ENCODE measurements around the gene TAB2.

Gene TAB2

GRCh38 chr6:149437212-149437611 lies 119.7 kb downstream of the TAB2 start:
- Mint-ChIP-seq H3K9me3 (no peaks in the 10 kb centered on the region), H3K36me3 (ENCODE audit: low read depth) (no peaks in the 10 kb centered on the region), H3K27ac (no peak overlapping the region), H3K4me3 (no peak overlapping the region), H3K27me3 (ENCODE audit: low read depth) (peaks cover 9% of the 10 kb centered on the region), H3K4me1 (peaks cover 28% of the 10 kb centered on the region)
- TF ChIP-seq, protein P1, sequence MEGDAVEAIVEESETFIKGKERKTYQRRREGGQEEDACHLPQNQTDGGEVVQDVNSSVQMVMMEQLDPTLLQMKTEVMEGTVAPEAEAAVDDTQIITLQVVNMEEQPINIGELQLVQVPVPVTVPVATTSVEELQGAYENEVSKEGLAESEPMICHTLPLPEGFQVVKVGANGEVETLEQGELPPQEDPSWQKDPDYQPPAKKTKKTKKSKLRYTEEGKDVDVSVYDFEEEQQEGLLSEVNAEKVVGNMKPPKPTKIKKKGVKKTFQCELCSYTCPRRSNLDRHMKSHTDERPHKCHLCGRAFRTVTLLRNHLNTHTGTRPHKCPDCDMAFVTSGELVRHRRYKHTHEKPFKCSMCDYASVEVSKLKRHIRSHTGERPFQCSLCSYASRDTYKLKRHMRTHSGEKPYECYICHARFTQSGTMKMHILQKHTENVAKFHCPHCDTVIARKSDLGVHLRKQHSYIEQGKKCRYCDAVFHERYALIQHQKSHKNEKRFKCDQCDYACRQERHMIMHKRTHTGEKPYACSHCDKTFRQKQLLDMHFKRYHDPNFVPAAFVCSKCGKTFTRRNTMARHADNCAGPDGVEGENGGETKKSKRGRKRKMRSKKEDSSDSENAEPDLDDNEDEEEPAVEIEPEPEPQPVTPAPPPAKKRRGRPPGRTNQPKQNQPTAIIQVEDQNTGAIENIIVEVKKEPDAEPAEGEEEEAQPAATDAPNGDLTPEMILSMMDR (IDR thresholded peaks at IDR 0.05; ENCODE audit: unreplicated experiment in 3 of 3), result no peak

- Mint-ChIP-seq H3K27me3 (ENCODE audit: low read depth) (peaks cover 21% of the 10 kb centered on the region), H3K4me3 (no peak overlapping the region), H3K36me3 (ENCODE audit: low read depth) (no peaks in the 10 kb centered on the region), H3K27ac (no peak overlapping the region), H3K4me1 (peaks cover 39% of the 10 kb centered on the region), H3K9me3 (no peaks in the 10 kb centered on the region)
- TF ChIP-seq, protein P1 (IDR thresholded peaks at IDR 0.05; ENCODE audit: unreplicated experiment in 3 of 3), result no peak
Observed at GRCh38 chr6:149438855-149439254, 121.3 kb downstream of the TAB2 start.

GRCh38 chr6:149439626-149440025 lies 122.1 kb downstream of the TAB2 start:
- H3K36me3 Mint-ChIP-seq (ENCODE audit: low read depth), result no peaks in the 10 kb centered on the region
- peak overlapping the region in 1 of 3 experiments; percentile 9 for H3K27ac Mint-ChIP-seq
- H3K9me3 Mint-ChIP-seq, result no peaks in the 10 kb centered on the region
- no peak overlapping the region for H3K4me3 Mint-ChIP-seq
- TF ChIP-seq, protein P1 (IDR thresholded peaks at IDR 0.05; ENCODE audit: unreplicated experiment in 3 of 3), result no peak
- peaks cover 39% of the 10 kb centered on the region for H3K4me1 Mint-ChIP-seq
- peaks cover 21% of the 10 kb centered on the region for H3K27me3 Mint-ChIP-seq (ENCODE audit: low read depth)

DNA sequence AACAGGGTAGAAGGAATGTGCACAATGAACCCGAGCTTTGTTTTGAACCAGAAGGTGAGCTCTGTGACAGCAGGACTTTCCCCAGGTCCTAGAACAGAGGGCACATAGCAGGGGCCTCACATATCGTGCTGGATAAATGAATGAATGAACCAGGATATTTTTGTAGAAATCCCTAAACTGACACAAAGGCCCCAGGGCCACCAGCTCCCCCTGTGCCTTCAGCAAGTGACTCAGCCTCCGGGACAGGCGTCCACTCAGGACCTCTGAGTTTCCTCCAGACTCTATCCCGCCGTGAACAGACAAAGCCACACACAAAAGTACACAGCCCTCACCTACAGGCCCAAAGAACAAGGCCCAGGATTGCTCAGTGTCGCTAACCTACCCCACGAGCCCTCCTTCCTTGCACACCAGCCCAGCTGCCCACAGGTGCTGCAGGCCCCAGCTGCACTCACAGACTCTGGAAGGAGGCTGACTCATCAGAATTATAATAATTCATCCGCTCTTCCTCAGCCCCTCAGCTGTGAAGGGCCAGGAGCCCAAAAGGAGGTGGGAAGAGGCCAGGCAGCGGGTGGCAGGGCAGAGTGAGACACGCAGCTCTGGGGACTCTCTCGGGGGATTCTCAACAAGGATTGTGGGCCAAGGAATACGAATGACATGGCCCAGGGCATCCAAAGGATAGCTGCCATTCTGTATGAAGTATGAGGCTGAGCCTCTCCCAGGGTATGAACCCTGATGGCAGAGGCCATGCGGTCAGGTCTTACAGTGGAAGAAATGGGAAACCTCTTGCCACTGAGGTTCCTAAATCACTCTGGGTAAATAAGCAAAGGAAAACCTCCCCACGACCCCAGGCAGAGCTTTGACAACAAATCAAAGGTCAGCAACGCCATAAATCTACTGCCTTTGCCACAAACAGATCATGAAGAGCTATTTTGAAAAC lies 123.5 kb downstream of the TAB2 start:
- TF ChIP-seq, protein P1 (IDR thresholded peaks at IDR 0.05; ENCODE audit: unreplicated experiment in 3 of 3), result no peak
- Mint-ChIP-seq H3K4me3 (peak overlapping the region in 1 of 3 experiments; percentile 31), H3K4me1 (peaks cover 47% of the 10 kb centered on the region), H3K9me3 (no peaks in the 10 kb centered on the region), H3K36me3 (ENCODE audit: low read depth) (no peaks in the 10 kb centered on the region), H3K27ac (peak overlapping the region in 2 of 3 experiments; percentile 13 to 32), H3K27me3 (ENCODE audit: low read depth) (peaks cover 20% of the 10 kb centered on the region)

DNA sequence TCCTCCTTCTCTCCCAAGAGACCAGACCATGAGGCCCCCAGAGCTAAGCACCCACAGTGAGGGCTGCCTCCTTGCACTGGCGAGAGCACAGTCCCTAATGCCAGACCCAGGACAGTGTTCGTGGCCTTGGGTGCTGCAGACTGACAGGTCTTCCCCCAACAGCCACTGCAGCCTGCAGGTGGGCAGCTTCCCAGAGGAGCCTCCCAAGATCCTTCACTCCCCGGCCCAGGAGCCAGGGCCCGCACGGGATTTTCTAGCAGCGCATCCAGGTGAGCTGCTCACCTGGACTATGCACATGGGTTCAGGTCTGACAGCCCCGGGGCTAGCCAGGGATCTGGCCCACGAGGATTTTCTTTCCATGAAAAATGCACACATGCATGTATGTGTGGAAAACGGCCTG lies 124.2 kb downstream of the TAB2 start:
- TF ChIP-seq, protein P1 (IDR thresholded peaks at IDR 0.05; ENCODE audit: unreplicated experiment in 3 of 3), result no peak

More for the DNA sequence above, 124.2 kb downstream of the TAB2 start:
- Mint-ChIP-seq H3K4me1 (peaks cover 53% of the 10 kb centered on the region), H3K27me3 (ENCODE audit: low read depth) (peaks cover 26% of the 10 kb centered on the region), H3K36me3 (ENCODE audit: low read depth) (no peaks in the 10 kb centered on the region), H3K27ac (peak overlapping the region in 1 of 3 experiments; percentile 13), H3K4me3 (no peak overlapping the region), H3K9me3 (no peaks in the 10 kb centered on the region)
